HG03108 (cell line): ENCODE data around the gene JKAMP.

Experiments used
- ATAC-seq: cut with Tn5 transposase; IDR thresholded peaks from one replicate; pipeline ENCODE4 v1.9.1; 2021; ENCODE audit warnings: moderate library complexity; ENCODE audit not compliant: unreplicated experiment

The JKAMP gene

GRCh38 chr14:59537476-59537875 is 53.2 kb downstream of the JKAMP start:
- ATAC-seq, result no peak

- no peak for ATAC-seq
Observed at GRCh38 chr14:59538936-59539335, 54.6 kb downstream of the JKAMP start.

- no peak for ATAC-seq
Observed at GRCh38 chr14:59540852-59541251, 56.5 kb downstream of the JKAMP start.

GRCh38 chr14:59541731-59542130 is 57.4 kb downstream of the JKAMP start:
- ATAC-seq, result no peak

GRCh38 chr14:59543873-59544272 is 59.6 kb downstream of the JKAMP start:
- no peak for ATAC-seq

- no peak for ATAC-seq
Observed at GRCh38 chr14:59547310-59547709, 63.0 kb downstream of the JKAMP start.
